Left hindlimb (tissue), 1 donor: ENCODE measurements around the gene MYLK4.

Source experiments
- DNase-seq: peaks from one replicate; pipeline ENCODE4 v3.0.0-alpha.2; 2018

Gene MYLK4

DNA sequence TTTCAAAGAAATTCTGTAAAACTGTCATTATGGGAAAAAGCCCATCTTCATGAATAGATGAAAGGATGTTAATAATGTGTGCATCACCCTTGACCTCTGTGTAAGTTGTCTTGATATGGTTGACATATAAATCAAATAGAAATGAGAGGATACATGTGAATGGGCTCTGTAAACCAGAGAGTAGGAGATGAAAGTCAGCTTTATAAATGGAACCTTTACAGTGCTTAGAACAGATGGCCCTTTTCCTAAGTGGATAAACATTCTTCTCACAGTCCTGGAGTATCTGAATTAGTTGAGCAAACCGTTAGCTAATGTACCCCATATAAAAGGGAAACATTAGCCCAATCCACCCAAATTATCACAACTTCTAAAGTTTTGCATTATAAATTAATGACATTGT, 57.5 kb downstream of the MYLK4 start:
- no peak for DNase-seq

- no peak for DNase-seq
These were observed 62.2 kb downstream of the MYLK4 start for GRCh38 chr6:2688401-2689064.

DNA sequence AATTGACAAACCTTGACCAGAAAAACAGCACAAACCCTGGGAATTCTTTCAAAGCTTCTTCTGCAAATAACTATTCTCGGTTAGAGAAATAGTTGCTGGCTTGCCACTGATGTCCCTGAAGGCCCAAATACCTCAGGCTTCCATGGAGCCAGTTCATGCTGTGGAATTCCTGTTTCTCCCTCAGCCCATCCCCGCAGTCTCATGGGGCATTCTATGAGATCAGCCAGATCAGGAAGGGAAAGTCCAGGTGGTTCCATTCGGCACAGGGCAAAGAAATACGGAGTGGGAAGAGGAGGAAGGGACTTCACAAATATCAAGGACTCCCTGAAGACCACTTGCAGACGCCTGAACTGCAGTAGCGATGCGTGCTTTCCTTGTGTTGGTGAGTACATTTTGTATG, 63.3 kb downstream of the MYLK4 start:
- no peak for DNase-seq

GRCh38 chr6:2686515-2686914, 64.2 kb downstream of the MYLK4 start:
- no peak for DNase-seq

DNA sequence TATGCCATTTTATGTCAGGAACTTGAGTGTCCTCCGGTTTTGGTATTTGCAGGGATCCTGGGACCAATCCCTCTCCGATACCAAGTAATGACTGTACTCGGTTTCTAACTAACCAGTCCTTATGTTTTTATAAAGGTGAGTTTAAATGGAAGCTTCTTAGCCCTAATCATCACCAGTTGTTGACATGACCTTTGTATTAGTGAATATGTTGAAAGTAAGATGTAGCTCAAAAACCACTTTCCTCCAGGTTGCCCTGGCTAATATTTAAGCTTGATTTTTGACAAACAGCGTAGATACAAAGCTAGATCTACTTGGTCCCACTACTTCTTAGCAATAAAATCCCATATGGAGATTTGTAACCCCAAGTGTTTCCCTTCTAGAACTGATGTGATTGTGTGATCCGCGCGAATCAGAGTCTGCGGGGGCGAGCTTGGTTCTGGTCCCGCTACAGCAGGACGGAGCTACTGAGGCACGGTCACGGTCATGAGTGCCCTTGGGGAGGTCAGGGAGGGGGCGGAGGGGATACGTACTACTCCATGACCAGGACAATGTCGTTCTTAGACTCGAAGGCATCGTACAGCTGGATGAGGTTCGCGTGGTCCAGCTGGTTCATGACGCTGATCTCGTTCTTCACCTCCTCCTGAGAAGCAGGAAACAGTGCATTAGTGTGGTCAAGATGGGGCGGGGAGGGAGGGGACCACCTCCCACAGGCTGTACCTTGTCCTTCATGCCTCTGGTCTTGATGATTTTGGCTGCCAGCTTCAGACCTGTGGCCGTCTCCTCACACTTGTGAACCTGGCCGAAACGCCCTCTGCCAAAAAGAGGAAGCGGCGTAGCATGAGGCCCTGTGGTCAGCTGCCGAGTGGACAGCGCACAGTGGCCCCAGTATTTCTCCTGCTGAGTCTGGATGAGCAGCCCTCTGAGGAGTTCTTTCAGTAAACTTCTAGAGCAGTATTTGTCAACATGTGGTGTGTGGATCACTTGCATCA, 65.7 kb downstream of the MYLK4 start:
- DNase-seq: no peak

GRCh38 chr6:2684103-2684749, 66.5 kb downstream of the MYLK4 start:
- no peak for DNase-seq

DNA sequence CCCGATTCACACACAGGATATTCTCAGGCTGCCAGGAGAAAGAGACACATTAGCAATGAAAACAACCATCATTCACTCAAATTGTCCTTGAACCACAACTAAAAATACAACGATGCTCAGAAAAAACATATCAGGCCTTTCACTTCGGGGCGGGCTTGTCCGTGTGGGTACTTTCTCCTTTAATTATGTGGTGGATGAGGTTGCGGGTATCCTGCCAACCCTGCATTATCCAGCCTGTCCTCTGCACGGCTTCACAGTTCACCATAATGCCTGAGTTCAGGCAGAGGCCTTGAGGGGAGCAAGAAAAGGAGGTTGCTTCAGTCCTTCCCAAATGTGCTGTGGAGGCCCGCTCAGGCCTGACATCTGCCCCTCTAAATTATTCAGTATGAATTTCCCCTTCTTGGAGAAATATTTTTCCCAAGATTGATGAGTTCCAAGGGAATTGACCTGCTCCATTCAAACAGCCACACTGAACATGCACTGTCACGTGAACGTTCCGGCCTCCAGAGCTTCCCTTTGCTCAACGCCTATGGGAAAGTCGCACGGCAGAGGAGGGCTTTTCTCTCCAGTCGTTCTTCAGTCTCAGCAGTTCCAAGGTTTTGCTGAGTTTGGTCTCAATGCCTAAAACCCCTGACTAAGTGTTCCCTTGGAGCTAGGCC, 70.3 kb downstream of the MYLK4 start:
- DNase-seq: peak; percentile 80

GRCh38 chr6:2677080-2677593, 73.6 kb downstream of the MYLK4 start:
- DNase-seq: no peak

DNA sequence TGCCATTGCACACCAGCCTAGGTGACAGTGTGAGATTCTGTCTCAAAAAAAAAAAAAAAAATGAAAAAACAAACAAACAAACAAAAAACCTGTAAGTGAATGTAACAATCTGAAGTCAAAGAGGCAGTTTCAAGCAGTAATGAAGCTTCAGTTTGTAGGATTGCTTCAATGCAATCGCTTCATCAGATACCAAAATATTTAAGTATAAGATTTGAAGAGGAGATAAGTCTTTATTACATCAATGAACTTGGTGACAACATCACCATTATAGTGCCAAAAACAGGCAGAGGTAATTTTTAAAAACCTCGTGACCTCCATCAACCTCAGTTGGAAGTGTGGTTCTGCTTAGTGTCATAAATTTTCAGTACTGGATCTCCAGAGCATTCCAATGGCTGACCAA, 74.7 kb downstream of the MYLK4 start:
- DNase-seq: no peak

DNA sequence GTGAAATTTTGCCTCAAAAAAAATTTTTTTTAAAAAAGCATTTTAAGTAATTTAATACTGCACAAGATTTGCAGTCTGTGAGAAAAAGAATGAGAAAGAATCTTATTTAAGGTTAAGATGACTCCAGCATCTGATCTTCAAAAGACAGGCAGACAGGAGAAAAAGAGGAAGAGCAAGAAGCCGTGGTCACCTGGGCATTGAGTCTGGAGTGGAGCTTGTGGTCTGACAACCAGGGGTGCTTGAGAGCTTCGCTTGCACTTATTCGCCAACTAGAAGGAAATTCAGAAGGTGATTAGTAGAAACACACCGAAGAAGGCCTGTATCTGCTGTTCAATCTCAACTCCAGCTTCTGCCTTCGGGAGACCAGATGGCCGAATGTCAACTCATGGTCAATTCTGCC, 75.9 kb downstream of the MYLK4 start:
- no peak for DNase-seq

DNA sequence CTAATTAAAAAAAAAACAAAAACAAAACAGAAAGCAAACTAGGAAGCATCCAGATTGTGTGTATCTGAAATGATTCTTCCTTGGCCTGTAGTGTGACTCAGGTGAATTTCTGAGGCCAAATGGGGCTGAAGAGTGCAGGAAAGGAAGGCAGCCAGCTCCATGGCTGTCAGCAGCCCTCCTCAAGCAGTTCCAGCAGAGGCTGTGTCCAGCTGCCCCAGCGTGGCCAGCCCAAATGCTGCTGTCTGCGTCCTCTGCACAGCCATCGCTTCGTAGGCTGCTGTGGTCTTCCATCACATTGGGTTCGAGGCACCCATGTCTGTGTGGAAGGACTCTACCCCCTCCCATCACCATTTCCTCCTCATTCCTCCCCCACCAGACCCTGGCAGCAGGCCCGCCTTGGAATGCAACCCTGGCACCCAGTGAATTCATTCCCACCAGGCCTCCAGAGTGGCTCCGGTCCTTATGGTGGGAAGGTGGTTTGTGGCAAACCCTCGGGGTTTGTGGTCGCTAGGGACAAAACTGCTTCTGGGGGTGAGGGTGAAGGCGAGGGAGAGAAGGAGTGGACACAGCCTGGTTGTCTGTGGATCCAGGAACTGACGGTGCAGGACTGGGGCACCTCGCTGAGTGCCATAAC, 81.5 kb downstream of the MYLK4 start:
- peak; percentile 75 for DNase-seq

- DNase-seq: no peak
These were observed 83.1 kb downstream of the MYLK4 start for GRCh38 chr6:2667617-2668016.

- no peak for DNase-seq
These were observed 83.7 kb downstream of the MYLK4 start for GRCh38 chr6:2666906-2667575.

DNA sequence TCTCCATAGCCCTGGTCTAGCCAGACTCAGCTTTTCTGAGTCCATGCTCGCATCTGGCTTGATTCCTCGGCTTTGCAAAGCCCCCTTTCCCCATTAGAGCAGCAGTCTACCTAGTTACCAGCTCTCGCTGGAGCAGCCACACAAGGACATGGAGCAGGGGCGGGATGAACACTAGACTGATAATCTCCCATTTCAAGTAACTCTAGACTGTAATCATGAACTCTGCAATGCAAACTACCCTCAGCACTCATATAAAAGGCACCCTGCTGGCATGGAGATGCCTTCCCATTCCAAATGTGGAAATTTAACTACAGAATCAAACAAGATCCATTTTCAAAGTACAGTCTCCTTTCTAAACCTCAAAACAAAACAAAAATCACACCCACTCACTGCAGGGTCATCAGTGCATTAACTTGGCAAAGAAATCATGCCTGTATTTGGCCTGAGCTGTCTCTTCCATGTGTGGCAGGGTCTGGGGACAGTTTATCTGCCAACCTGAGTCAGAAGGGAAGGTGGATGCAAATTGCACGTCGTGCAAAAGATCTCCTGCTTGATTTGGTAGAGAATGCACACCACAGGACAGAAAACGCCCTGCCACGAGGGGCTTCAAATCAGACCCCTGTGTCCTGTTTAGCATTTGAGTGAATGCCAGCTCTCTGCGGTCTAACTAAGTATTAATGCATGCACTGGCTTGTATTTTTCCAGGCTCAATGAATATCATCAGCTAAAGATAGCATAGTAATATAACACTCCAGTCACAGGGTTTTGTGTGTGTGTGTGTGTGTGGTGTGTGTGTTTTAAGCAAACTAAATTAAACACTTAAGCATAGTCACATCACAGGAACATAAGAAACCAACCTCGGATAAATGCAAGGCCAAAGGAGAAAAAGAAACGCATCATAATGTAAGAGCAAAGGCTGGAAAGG, 85.3 kb downstream of the MYLK4 start:
- no peak for DNase-seq

GRCh38 chr6:2663123-2663522, 87.6 kb downstream of the MYLK4 start:
- no peak for DNase-seq

DNA sequence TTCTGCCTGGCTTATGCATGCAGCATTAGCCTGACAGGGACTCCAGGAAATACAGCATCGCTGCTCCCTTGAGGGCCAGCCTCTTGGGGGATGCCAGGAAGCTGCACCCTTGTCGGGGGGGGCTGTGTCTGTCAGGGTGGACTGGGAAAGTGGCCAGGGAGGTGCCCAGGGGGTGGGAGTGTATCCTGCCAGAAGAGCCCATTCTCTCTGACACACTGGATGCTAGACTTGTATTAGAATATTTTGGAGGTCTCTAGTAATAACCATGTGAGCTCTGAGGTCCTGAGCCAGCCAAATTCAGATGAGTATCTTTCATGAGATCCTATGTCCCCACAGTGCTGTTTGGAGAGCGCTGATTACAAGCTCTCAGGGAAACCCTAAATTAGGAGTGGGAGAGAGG, 89.1 kb downstream of the MYLK4 start:
- DNase-seq: no peak

GRCh38 chr6:2659882-2660281, 90.8 kb downstream of the MYLK4 start:
- no peak for DNase-seq

DNA sequence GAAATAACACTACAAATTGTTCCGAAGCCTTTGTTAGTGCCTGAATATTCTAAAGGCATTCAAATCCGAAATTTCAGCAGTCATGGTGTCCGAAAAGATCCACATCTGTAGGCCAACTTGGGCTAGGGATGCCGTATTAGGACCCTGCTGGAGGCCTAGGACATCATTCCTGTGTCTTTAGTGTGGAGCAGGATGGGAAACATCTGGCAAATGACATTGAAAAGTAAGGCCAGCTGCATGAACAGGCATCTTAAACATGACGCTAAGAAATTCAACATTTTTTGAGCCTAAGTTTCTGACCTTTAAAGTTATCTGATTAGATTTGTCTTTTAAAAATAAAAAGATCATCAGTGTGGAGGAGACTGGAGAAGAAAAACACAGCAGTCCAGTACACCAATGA, 91.3 kb downstream of the MYLK4 start:
- no peak for DNase-seq

- DNase-seq: no peak
These were observed 91.9 kb downstream of the MYLK4 start for GRCh38 chr6:2658788-2659187.

DNA sequence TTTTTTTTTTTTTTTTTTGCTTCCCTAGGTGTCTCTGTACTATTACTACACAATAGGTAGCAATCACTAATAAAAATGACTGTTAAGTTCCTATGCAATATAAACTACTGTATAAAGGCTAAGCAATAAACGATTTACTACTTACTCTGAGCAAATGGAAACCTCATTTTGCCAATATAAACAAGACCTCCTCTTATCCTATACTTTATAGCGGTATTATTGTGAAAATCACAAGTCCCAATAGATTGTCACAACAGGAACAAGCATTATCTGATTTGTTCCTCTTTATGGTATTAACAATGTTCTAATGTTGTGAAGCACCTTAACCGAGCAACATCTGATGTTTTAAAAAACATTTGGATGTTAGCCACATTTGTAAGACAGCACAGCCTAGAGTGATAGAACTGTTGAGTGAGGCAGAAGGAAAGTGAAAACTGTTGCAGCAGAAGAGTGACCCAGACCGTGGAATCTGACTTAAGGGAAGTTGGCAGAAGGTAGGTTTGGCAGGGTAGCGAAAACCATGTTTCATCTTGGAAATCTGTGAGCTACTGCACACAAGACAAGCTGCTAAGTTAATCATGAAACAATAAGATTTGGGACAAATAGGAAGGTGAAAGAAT, 94.2 kb downstream of the MYLK4 start:
- no peak for DNase-seq
